ENCODE results near the gene TLE4. TPM values are rescaled to one million over a fixed set of nuclear protein-coding genes. Genes with fewer than 3 reads are reported as not detected.

TLE4 gene
- total RNA-seq, 1 donor from 2014 or later = 97.4 TPM

GRCh38 chr9:79591458-79591857 lies 19.7 kb downstream of the TLE4 start:
- Mint-ChIP-seq H3K27ac (ENCODE audit: unreplicated experiment) (no peak overlapping the region), H3K36me3 (ENCODE audit: unreplicated experiment) (no peaks in the 10 kb centered on the region), H3K4me3 (ENCODE audit: unreplicated experiment) (no peak overlapping the region), H3K9me3 (ENCODE audit: unreplicated experiment) (no peaks in the 10 kb centered on the region), H3K27me3 (ENCODE audit: unreplicated experiment) (peaks cover 2% of the 10 kb centered on the region), H3K4me1 (ENCODE audit: low read depth, unreplicated experiment) (no peaks in the 10 kb centered on the region)
- TF ChIP-seq CTCF (IDR thresholded peaks at IDR 0.05; ENCODE audit: partially characterized antibody, unreplicated experiment) = no peak
- no peak for DNase-seq

- TF ChIP-seq CTCF (IDR thresholded peaks at IDR 0.05; ENCODE audit: partially characterized antibody, unreplicated experiment) = no peak
- Mint-ChIP-seq H3K9me3 (ENCODE audit: unreplicated experiment) (no peaks in the 10 kb centered on the region), H3K27ac (ENCODE audit: unreplicated experiment) (no peak overlapping the region), H3K4me1 (ENCODE audit: low read depth, unreplicated experiment) (no peaks in the 10 kb centered on the region), H3K4me3 (ENCODE audit: unreplicated experiment) (no peak overlapping the region), H3K27me3 (ENCODE audit: unreplicated experiment) (peaks cover 2% of the 10 kb centered on the region), H3K36me3 (ENCODE audit: unreplicated experiment) (no peaks in the 10 kb centered on the region)
- DNase-seq = no peak
These were observed 21.1 kb downstream of the TLE4 start for GRCh38 chr9:79592726-79593493.

GRCh38 chr9:79598562-79599345 lies 27.0 kb downstream of the TLE4 start:
- TF ChIP-seq CTCF (IDR thresholded peaks at IDR 0.05; ENCODE audit: partially characterized antibody, unreplicated experiment) = no peak
- Mint-ChIP-seq H3K27ac (ENCODE audit: unreplicated experiment) (no peak overlapping the region), H3K27me3 (ENCODE audit: unreplicated experiment) (peaks cover 2% of the 10 kb centered on the region), H3K9me3 (ENCODE audit: unreplicated experiment) (peaks cover 1% of the 10 kb centered on the region), H3K36me3 (ENCODE audit: unreplicated experiment) (peaks cover 19% of the 10 kb centered on the region), H3K4me1 (ENCODE audit: low read depth, unreplicated experiment) (no peaks in the 10 kb centered on the region), H3K4me3 (ENCODE audit: unreplicated experiment) (no peak overlapping the region)
- DNase-seq = no peak

- H3K4me3 Mint-ChIP-seq (ENCODE audit: unreplicated experiment) = no peak overlapping the region
- peaks cover 2% of the 10 kb centered on the region for H3K27me3 Mint-ChIP-seq (ENCODE audit: unreplicated experiment)
- no peak for DNase-seq
- peaks cover 19% of the 10 kb centered on the region for H3K36me3 Mint-ChIP-seq (ENCODE audit: unreplicated experiment)
- no peak for TF ChIP-seq CTCF (IDR thresholded peaks at IDR 0.05; ENCODE audit: partially characterized antibody, unreplicated experiment)
- H3K9me3 Mint-ChIP-seq (ENCODE audit: unreplicated experiment) = peaks cover 1% of the 10 kb centered on the region
- H3K4me1 Mint-ChIP-seq (ENCODE audit: low read depth, unreplicated experiment) = no peaks in the 10 kb centered on the region
- H3K27ac Mint-ChIP-seq (ENCODE audit: unreplicated experiment) = no peak overlapping the region
These were observed 28.7 kb downstream of the TLE4 start for GRCh38 chr9:79600466-79600865.

Data from glutamatergic neuron (in vitro differentiated cells).